ENCODE results near the gene DNAJC22. TPM values are rescaled to one million over a fixed set of nuclear protein-coding genes. Genes with fewer than 3 reads are reported as not detected.
A peak's percentile ranks its signal among the peaks of the same experiment; 100 is the strongest.
"Not testable (repeated sequence)": the region's sequence is repeated elsewhere in the genome, so short reads cannot be mapped to it uniquely, and the experiment has no call there.

DNAJC22 gene
- total RNA-seq = 0.16 TPM

DNA sequence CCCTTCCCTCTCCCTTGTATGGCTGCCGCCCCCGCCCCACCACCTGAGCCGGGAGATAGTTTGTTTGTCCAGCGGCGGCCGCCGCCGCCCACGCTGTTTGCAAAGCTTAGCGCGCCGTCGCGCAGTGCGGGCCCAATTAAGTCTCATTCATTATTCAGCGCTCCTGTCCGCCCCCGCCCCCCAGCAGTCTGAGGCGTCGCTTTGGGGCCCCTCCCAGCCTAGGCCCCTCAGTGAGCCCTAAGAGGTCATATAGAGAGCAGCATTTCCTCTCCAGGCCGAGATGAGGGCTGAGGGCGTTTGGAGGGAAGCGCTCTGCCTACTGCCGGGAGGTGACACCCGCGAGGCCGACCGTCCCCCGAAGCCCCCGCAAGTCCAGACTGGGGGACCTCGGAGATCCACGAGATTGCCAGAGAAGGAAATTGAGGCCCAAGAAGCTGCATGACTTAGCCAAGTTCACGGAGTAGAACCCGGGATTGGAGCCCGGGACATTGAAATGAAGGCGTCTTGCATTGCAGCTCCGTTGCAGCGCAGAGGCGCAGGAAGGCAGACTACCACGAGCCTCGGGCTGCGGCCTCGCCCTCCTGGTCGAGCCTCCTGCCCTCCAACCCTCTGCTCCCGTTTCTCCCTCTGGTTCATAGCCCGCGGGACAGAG lies at the start of gene DNAJC22:
TSS of gene DNAJC22 (plus strand) at position 230 of the 652 bp plus-strand sequence. CDS start 1,985 bp downstream, outside the sequence.
- no peak for DNase-seq (ENCODE audit: low spot score)

DNA sequence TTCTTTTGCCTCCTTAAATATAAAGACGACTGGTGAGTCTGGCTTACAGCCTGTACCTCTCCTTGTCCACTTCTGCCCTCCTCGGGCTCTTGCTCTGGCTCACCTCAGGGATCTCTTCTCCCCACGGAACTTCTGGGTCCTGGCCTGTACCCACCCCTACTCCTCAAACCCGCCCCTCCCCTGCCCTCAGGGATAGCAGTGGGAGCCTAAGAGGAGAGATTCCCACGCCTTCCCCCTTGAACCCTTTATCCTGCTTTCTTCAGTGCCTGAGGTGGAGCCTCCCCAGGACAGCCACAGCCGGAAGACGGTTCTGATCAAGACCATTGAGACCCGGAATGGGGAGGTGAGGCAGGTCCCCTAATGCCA lies 49.0 kb upstream of the DNAJC22 start:
- DNase-seq (ENCODE audit: low spot score) = no peak

DNA sequence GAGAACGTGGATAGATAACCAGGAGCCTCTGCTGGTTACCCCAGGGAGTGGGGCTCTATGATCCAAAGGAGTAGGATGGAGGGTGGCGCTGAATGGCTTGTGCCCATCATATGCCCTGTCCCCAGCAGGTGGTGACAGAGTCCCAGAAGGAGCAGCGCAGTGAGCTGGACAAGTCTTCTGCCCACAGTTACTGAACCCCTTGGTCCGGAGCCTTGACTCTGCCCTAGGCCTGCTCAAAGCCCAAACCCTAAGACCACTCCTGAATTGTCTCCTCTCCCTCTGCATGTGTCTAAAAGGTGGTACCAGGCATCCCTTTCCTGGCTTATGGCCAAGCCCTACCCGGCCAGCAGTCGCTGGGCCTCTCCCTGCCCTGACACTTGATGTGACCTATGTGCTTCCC lies 48.5 kb upstream of the DNAJC22 start:
- DNase-seq (ENCODE audit: low spot score) = no peak

DNA sequence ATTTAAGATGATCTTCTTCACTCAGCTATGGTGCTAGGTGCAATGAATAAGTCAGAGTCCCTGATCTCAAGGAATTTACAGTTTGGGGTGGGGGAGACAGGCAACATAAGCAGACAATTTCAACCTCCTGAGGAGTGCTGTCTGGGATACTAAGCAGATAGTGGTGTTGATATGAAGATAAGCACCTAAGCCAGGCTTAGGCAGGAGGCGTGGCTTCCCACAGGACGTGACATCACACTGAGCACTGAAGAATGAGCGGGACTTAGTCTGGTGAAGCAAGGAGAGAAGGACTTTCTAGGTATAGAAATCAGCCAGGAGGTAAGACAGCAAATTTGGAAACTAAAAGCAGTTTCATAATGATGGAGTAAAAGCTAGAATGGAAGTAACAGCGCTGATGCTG lies 44.9 kb upstream of the DNAJC22 start:
- DNase-seq (ENCODE audit: low spot score) = no peak

DNA sequence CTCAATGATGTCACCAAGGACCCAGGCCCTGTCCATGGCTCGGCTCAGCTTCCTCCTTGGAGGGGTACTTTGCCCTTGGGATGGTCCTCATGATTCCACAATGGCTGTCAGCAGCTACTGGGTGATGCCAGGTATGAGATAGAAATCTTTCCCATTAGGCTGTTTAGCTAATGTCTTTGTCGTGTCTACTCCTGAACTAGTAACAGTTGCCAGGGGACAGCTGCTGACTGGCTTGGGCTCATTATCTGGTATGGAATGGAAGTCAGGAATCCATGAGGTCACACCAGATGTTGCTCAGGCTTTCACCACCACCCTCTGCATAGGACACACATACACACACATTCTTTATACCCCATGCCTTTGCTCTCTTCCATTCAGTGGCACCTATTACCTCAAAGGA lies 42.5 kb upstream of the DNAJC22 start:
- DNase-seq (ENCODE audit: low spot score) = no peak

DNA sequence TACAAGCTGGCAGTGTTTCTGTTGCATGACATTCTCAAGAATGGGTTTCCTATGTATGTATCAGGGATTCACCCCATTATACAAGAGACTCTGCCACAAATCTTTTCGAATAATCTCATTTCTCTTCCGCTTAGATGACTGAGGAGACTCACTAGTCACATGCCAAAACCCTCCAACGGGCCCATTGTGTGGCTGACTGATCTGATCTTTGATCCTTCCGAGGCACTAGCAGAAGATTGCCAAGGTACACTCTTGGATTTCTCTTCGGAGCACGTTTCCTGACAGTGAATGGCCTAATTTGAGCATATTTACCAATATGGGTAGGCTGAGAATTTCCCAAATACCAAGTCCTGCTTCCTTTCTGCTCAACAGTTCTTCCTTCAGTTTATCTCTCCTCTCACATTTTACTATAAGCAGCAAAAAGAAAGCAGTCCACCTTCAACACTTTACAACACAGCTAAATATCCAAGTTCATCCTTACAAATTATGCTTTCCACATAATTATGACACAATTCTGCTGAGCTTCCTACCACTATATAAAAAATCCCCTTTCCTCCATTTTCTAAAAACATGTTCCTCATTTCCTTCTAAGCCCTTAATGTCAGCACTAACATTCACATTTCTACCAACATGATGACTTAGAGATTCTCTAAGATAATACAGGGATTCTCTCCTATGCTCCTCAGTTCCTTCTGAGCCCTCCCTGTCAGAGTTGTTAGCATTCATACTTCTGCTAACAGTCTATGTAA lies 40.8 kb upstream of the DNAJC22 start:
- DNase-seq (ENCODE audit: low spot score) = no peak

DNA sequence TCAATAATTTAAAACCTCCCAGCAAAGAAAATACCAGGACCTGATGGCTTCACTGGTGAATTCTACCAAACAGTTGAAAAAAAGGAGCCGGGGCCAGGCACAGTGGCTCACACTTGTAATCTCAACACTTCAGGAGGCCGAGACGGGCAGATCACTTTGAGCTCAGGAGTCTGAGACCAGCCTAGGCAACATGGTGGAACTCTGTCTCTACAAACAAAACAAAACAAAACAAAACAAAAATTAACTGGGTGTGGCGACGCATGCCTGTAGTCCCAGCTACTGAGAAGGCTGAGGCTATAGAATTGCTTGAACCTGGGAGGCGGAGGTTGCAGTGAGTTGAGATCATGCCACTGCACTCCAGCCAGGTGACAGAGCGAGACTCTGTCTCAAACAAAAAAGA lies 37.3 kb upstream of the DNAJC22 start:
- no peak for DNase-seq (ENCODE audit: low spot score)

DNA sequence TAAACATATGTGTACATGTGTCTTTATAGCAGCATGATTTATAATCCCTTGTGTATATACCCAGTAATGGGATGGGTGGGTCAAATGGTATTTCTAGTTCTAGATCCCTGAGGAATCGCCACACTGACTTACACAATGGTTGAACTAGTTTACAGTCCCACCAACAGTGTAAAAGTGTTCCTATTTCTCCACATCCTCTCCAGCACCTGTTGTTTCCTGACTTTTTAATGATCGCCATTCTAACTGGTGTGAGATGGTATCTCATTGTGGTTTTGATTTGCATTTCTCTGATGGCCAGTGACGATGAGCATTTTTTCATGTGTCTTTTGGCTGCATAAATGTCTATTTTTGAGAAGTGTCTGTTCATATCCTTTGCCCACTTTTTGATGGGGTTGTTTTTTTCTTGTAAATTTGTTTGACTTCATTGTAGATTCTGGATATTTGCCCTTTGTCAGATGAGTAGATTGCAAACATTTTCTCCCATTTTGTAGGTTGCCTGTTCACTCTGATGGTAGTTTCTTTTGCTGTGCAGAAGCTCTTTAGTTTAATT lies 36.2 kb upstream of the DNAJC22 start:
- DNase-seq (ENCODE audit: low spot score) = not testable (repeated sequence)

DNA sequence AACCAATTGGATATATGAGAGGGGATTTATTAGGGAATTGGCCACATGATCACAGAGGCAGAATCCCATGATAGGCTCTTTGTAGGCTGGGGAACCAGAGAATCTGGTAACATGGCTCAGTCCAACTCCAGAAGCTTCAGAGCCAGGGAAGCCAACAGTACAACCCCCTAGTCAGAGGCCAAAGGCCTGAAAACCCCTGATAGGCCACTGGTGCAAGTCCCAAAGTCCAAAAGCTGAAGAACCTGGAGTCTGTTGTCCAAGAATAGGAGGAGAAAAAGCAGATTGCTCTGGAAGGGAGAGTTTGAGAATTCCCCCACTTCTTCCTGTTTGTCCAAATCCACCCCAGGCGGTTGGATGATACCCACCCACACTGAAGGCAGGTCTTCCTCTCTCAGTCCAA lies 31.9 kb upstream of the DNAJC22 start:
- no peak for DNase-seq (ENCODE audit: low spot score)

DNA sequence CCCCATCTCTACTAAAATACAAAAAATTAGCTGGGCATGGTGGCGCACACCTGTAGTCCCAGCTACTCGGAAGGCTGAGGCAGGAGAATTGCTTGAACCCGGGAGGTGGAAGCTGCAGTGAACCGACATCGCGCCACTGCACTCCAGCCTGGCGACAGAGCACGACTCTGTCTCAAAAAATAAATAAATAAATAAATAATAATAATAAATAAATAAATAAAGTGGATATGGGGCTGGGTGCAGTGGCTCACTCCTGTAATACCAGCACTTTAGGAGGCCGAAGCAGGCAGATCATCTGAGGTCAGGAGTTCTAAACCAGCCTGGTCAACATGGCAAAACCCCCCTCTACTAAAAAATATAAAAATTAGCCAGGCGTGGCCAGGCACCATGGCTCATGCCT lies 29.6 kb upstream of the DNAJC22 start:
- DNase-seq (ENCODE audit: low spot score) = not testable (repeated sequence)

DNA sequence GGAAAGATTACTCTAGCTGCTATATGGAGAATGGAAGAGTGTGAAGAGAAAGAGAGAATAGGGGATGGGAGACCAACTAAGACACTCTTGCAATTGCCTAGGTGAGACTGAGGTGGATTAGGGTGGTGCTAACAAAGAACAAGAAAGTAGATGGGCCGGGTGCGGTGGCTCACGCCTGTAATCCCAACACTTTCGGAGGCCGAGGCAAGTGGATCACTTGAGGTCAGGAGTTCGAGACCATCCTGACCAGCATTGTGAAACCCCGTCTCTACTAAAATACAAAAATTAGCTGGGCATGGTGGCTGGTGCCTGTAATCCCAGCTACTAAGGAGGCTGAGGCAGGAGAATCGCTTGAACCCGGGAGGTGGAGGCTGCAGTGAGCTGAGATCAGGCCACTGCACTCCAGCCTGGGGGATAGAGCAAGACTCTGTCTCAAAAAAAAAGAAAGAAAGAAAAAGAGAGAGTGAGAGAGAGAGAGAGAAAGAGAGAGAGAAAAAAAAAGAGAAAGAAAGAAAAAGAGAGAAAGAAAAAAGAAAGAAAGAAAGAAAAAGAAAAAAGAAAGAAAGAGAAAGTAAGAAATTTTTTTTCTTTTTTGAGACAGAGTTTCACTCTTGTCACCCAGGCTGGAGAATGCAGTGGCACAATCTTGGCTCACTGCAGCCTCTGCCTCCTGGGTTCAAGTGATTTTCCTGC lies 26.1 kb upstream of the DNAJC22 start:
- DNase-seq (ENCODE audit: low spot score) = not testable (repeated sequence)

DNA sequence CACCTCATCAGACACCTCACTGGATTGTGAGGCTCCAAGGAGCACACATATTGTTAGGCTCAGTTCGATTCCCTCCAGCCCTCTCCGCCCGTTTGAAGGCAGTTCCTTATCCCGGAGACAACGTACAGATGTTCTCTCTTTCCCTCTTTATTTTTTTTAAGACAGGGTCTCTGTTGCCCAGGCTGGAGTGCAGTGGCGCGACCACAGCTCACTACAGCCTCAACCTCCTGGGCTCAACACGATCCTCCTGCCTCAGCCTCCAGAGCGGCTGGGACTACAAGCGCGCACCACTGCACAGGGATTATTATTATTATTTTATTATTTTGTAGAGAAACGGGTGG lies 24.4 kb upstream of the DNAJC22 start:
- DNase-seq (ENCODE audit: low spot score) = no peak

DNA sequence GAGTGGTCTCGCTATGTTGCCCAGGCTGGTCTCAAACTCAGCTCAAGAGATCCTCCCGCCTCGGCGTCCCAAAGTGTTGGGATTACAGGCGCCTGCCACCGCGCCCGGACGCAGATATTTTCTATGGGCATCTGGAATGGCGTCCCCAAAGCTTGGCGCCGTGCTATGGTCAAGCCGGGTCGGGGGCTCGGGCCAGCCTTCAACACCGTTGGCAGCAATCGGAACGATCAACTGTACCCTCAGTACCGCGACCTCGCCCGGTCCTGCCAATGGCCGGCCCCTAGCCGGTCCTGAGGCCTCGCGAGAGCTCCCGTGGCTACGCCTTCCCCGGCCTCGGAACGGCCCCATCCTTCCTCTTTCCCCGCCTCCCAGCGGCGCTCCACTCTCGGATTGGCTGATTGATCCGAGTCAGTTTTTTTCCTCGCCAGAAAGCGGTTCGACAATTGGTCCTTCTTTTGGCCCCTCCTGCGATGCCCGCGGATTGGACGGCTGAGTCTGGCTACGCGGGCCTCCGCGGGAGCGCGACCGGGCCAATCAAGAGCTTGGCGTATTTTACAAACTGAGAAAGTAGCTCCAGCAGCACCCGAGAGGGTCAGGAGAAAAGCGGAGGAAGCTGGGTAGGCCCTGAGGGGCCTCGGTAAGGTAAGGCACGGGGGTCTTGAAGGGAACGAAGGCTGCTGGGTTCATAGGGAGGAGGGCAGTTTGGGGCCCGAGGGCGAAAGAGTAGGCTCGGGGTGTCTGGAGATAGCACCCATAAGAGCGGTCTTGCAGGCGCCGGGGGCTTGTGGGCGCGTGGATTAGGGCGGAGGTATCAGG lies 23.8 kb upstream of the DNAJC22 start, which contains the start of gene TROAP:
TSS of gene TROAP (plus strand) at position 548 of the 816 bp plus-strand sequence. CDS start 354 bp downstream, outside the sequence.
- peak; percentile 99 for DNase-seq (ENCODE audit: low spot score)

DNA sequence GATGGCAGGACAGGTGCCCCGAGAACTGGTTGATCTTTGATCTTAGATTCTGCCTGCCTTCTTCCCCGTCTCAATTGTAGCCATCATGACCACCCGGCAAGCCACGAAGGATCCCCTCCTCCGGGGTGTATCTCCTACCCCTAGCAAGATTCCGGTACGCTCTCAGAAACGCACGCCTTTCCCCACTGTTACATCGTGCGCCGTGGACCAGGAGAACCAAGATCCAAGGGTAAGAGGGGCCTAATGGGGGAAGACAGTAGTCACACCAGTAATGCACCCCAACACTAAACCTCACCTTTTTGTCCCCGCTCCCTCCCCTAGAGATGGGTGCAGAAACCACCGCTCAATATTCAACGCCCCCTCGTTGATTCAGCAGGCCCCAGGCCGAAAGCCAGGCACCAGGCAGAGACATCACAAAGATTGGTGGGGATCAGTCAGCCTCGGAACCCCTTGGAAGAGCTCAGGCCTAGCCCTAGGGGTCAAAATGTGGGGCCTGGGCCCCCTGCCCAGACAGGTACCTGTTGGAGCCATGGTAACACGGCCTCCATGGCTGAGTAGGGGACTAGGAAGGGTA lies 23.1 kb upstream of the DNAJC22 start:
- no peak for DNase-seq (ENCODE audit: low spot score)

DNA sequence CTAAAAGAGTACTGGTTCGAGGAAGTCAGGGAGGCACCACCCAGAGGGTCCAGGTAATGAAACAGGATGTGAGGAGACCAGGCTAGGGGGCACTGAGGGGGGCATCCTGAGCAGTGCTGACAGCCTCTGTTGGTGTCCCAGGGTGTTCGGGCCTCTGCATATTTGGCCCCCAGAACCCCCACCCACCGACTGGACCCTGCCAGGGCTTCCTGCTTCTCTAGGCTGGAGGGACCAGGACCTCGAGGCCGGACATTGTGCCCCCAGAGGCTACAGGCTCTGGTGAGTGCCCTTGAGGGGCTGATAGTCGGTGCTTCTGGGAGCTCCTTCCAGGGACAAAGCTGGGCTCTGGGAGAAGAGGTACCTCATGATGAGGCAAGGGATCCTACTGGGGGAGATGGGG lies 21.1 kb upstream of the DNAJC22 start:
- DNase-seq (ENCODE audit: low spot score) = no peak

DNA sequence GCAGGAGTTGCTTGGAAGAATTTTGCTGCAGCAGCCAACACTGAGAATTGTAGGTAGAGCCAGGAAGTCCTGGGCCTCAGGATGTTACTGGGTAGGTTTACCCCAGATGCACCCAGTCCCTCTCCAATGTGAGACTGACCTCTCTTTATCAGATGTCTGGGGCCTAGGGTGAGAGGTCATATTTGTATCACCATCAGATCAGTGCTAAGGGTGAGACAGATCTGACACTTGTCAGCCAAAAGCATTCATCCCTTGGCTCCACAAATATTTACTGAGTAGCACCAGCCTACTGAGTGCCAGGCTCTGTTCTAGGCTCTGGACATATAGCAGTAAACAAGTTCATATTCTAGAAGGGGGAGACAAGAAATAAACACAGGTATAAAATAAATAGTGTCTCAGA lies 19.3 kb upstream of the DNAJC22 start:
- no peak for DNase-seq (ENCODE audit: low spot score)

DNA sequence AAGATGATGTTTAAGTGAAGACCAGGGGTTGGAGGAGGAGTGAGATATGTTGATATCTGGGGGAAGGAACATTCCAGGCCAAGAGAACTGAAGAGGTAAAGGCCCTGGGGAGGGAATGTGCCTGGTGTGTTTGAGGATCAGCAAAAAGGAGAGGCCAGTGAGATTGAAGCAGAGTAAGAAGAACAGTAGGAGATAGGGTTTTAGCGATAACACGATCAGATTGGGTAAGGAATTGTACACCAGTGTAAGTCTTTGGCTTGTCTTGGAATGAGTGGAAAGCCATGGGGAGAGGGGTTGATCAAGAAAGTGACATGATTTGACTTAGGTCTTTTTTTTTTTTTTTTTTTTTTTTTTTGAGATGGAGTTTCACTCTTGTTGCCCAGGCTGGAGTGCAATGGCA lies 18.8 kb upstream of the DNAJC22 start:
- no peak for DNase-seq (ENCODE audit: low spot score)

DNA sequence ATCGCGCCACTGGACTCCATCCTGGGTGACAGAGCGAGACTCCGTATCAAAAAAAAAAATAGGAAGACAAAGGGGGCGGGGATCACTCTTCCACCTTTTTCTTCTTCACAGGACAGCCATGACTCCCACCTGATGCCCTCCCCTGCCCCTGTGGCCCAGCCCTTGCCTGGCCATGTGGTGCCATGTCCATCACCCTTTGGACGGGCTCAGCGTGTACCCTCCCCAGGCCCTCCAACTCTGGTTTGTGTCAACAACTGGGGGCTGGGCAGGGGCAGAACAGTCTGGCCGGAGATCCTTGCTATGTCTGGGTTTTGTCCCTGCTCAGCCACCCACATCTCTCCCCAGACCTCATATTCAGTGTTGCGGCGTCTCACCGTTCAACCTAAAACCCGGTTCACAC lies 17.9 kb upstream of the DNAJC22 start:
- DNase-seq (ENCODE audit: low spot score) = no peak

DNA sequence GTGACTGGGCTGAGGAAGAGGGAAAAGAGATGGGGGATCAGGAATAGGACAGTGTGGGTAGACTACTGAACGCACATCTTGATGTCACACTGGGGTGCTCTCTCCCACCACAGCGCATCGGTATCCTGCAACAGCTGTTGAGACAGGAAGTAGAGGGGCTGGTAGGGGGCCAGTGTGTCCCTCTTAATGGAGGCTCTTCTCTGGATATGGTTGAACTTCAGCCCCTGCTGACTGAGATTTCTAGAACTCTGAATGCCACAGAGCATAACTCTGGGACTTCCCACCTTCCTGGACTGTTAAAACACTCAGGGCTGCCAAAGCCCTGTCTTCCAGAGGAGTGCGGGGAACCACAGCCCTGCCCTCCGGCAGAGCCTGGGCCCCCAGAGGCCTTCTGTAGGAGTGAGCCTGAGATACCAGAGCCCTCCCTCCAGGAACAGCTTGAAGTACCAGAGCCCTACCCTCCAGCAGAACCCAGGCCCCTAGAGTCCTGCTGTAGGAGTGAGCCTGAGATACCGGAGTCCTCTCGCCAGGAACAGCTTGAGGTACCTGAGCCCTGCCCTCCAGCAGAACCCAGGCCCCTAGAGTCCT lies 16.6 kb upstream of the DNAJC22 start:
- DNase-seq (ENCODE audit: low spot score) = no peak

DNA sequence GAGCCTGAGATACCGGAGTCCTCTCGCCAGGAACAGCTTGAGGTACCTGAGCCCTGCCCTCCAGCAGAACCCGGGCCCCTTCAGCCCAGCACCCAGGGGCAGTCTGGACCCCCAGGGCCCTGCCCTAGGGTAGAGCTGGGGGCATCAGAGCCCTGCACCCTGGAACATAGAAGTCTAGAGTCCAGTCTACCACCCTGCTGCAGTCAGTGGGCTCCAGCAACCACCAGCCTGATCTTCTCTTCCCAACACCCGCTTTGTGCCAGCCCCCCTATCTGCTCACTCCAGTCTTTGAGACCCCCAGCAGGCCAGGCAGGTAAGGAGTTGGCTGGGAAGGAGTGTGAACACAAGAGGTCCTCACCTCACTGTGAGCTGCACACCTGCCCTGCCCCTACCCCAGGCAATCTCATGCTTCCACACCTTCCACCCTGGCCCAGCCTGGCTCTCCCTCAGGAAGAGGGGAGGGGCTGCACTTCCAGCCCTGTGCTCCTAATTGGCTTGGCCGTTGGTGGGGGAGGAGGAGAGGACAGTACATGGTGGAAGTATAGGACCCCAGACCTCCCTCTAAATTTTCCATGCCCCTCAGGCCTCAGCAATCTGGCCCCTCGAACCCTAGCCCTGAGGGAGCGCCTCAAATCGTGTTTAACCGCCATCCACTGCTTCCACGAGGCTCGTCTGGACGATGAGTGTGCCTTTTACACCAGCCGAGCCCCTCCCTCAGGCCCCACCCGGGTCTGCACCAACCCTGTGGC lies 15.9 kb upstream of the DNAJC22 start:
- no peak for DNase-seq (ENCODE audit: low spot score)
